GM10248 (cell line): ENCODE results near the gene NFIA.

Experiments
- CTCF ChIA-PET: fragments of 300-600 bp; sonication (Branson Sonifier 250); formaldehyde crosslinking; extraction: SDS; loops from one replicate; lab custom pipeline; 2021; ENCODE audit warnings: antibody characterized with exemption; lab: Yijun Ruan, JAX
- POLR2A ChIA-PET: fragments of 350-650 bp; sonication (Branson Sonifier 250); formaldehyde crosslinking; extraction: SDS; loops from one replicate; lab custom pipeline; 2020; ENCODE audit warnings: antibody characterized with exemption; lab: Yijun Ruan, JAX
- DNase-seq: peaks from one replicate; pipeline ENCODE4 v3.0.0; 2012; ENCODE audit errors: extremely low spot score
- CTCF ChIP-seq: IDR thresholded peaks from 2 replicates; pipeline ENCODE4 v1.5.1; 2012; ENCODE audit warnings: mild to moderate bottlenecking, low read depth; ENCODE audit errors: extremely low read depth, missing control alignments, control extremely low read depth

Gene NFIA

DNA sequence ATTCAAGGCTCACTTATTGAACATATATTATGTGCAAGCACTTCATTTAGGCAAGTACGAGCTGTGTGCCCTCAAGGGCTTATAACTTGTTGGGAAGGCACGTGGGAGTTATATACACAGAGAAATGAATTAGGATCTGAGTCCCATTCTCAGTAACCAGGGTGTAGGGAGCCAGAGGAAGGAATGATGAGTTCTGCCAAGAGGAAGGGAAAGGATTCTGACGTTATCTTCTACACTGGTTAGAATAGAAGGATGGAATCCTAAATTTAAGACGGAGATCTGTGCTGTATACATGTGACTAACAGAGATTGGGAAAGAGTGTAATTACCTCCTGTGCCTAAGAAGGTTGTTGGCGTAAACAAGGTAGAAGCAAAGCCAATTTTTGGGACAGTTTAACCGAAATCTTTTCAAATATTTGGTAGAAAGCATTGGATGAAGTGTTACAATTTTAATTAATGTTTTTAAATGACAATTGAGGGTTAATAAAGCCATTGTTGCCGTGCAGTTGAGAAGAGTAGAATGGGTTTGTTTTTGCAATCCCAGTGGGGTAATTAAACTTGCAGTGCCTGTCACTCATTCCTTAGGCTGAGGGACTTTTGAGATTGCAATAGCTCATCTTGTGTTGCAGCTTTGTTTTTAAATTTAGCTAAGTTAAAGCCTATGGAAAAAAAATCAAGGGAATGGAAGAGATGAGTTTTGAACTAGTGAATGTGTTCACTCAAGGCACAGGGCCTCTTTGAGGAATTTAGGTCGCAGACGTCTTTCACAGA lies 177.2 kb downstream of the NFIA start:
- ChIA-PET CTCF (no interaction called here), POLR2A (no interaction called here)
- TF ChIP-seq CTCF, result no peak
- no peak for DNase-seq

DNA sequence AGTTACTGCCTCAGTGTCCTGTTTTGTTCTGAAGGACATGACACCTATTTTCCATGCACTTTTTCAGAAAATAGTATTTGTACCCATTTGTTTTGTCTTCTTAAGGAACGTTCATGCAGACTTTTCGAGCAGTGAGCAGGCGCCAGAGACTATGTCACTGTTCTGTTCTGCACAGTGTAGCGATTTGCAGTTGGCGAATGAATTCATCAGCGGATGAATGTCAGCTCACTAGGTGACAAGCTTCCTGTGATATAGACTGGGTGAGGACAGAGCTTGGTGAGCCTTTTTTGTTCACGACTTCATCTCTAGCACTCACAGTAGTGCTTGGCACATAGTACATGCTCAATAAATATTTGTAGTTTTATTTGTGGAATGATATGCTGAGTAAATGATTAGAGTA lies 177.8 kb downstream of the NFIA start:
- POLR2A ChIA-PET, result no interaction called here
- TF ChIP-seq CTCF, result no peak
- CTCF ChIA-PET, result interaction anchor here (1.2 kb wide), 1 partner anchor 13 kb away, joined by 4 read pairs; no protein-coding TSS in a partner anchor
- no peak for DNase-seq

GRCh38 chr1:61261595-61261994 lies 179.2 kb downstream of the NFIA start:
- TF ChIP-seq CTCF, result no peak
- POLR2A ChIA-PET, result no interaction called here
- DNase-seq, result no peak
- CTCF ChIA-PET, result interaction anchor here (1.2 kb wide), 1 partner anchor 11 kb away, joined by 4 read pairs; no protein-coding TSS in a partner anchor

- ChIA-PET POLR2A (no interaction called here), CTCF (interaction anchor here (0.9 to 1.7 kb wide), 2 partner anchors 11 to 12 kb away, joined by 3 to 4 read pairs; no protein-coding TSS in a partner anchor)
- no peak for DNase-seq
- TF ChIP-seq CTCF, result no peak
These were observed 181.8 kb downstream of the NFIA start for GRCh38 chr1:61263905-61264824.

- ChIA-PET CTCF (interaction anchor here (0.9 to 1.7 kb wide), 2 partner anchors 12 to 13 kb away, joined by 3 to 4 read pairs; no protein-coding TSS in a partner anchor), POLR2A (no interaction called here)
- no peak for DNase-seq
- no peak for TF ChIP-seq CTCF
These were observed 182.5 kb downstream of the NFIA start for GRCh38 chr1:61264825-61265242.

DNA sequence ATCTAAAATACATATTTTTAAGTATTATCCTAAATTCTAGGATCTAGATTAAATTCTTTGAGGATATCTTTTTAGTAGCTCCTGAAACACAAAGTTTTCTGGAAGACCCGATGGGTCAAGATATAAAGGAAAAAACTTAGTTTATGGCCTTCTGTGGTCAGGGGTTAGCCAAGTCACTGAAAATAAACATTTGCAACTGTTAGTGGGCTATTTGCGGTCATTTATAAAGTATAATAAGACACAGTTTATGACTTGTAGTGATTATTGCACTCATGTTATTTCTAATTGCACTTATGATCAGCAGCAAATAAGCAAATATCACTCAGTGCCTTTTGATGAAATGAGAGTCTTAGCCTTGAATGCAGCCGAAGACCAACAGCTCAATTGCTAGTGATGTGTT lies 183.3 kb downstream of the NFIA start:
- no peak for DNase-seq
- TF ChIP-seq CTCF, result no peak
- ChIA-PET CTCF (interaction anchor here (3.9 kb wide), 1 partner anchor 9 kb away, joined by 16 read pairs; no protein-coding TSS in a partner anchor), POLR2A (no interaction called here)
